ENCODE measurements around the gene KCNH3.

GRCh38 chr12:49511410-49511809, 27.4 kb upstream of the KCNH3 start:
- TF ChIP-seq CTCF (IDR thresholded peaks at IDR 0.05) = no peak
- TF ChIP-seq POLR2AphosphoS5 (IDR thresholded peaks at IDR 0.05) = no peak
- TF ChIP-seq POLR2A (IDR thresholded peaks at IDR 0.05) = no peak

All from stomach (tissue), 4 donors.